Measurements from ENCODE around the gene KRTAP6-2.

KRTAP6-2 gene

DNA sequence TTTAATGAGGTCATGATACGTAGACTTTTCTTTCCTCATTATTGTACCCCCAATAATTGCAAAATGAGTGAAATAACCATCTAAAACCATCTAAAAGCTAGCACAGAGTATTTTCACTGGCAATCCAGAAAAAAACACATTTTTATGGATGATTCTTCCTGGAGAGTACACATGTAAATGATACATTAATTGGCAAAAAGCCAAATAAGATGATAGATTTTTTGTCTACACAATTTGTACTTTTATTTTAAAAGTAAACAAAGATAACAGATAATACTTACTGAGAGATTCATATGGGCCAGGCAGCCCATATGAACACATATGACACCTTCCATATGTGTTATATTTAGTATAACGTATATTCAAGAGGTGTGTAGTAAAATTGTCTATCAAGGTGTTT lies 35.1 kb downstream of the KRTAP6-2 start:
- DNase-seq = no peak

DNA sequence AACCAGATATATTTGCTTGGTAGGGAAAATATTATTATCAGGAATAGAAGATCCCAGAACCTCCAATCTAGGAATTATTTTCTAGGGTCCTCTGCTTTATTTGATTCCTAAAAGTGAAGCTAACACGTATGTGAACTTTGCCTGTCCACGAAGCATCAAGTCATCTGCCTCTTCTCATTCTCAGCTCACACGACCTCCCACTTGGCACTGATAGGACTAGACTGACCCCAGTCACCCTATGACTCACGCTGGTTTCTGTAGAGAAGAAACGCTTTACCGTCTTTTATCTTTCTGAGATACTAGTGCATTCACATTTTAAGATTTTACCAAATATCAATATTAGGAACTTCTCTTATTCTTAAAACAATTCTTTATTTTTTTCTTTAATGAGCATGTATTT lies 35.6 kb downstream of the KRTAP6-2 start:
- DNase-seq = no peak

DNA sequence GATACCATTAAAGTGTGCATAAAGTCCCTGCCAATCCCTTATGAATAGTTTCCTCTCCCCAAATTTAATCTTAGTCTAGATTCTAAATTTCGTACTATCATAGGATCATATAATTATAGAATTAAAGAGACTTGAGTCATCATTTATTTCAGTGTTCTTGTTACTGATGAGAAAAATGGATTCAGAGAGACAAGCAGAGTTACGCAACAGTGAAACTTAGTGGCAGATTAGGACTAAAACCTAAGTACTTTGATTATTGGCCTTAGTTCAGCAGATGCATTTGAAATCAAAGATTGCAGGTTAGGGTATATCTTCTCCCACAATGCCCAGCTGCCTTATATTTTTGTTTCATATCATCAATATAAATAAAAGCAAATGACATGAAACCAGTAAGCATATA lies 36.7 kb downstream of the KRTAP6-2 start:
- DNase-seq = no peak

DNA sequence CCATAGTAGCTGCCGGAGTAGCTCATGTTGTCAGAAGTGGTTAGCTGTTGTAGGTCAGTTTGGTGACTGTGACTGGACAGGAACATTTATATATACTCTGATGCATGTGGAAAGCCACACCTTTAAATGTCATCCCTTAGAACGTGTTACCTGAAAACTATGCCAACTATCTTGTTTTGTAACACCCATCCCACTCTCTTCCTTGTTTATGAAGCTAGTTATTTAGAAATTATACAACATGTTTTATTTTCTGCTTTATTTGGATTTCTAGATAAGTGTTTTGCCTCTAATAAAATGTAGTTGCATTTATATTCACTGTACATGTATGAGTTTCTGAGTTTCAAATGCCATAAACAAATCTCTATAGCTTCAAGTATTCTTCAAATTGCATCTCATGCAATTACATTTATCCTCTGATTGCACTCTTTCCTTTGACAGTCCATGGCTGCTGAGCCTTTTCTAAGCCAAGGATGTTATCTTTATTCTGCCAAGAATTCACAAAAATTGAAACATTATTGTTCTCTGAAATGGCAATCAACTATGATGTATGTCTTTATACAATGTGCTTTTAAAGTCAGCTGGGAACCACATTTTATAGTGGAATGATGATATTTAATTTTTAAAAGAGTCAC lies 37.3 kb downstream of the KRTAP6-2 start, which contains the start of gene KRTAP19-7:
KRTAP19-7 (minus strand) TSS at position 51 of the 632 bp plus-strand sequence; CDS start at position 26, 25 bp downstream.
- no peak for DNase-seq

DNA sequence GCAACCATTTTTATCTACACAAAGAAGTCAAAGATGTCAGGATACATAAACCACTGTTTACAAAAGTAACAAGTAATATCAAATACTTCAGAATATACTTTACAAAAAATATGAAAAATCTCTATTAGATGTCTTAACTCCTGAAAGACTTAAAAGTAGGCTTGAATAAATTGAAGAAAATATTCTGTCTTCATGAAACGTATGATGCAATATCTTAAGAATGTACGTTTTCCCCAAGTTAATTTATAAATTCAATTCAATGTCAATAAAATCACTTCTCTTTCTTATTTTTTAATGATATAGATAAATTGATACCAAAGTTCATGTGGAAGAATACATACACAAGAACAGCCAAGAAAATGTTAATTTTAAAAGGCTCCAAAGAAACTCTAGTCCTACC lies 43.6 kb downstream of the KRTAP6-2 start:
- no peak for DNase-seq

DNA sequence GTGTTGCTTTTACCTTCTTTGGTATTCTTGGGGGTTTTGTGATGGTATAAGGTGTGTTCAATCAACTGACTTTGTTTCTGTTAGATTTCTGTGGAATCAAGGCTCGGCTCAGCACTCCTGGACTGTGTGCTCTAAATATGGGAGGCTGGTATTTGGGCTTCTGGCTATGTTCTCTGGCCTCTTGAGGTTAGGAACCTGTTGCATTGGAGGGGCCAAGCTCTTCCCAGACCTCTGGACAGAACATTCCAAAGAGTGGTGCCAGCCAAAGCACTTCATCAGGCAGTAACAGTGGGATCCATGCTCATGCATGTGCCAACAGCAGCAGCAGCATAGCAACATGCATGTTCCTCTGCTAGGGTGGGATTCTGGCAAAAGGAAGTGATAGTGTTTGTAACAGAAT lies 45.9 kb downstream of the KRTAP6-2 start:
- no peak for DNase-seq

Data from effector CD4-positive, alpha-beta T cell (primary cell).